Natural killer cell treated with Interleukin-12 subunit alpha and Interleukin-12 subunit beta and Interleukin-15 and Interleukin-18, amount 100 ng/mL, for 72 hours (primary cell): ENCODE data around the gene OR2M7. TPM values are rescaled to one million over a fixed set of nuclear protein-coding genes. Genes with fewer than 3 reads are reported as not detected.

Experiments
- total RNA-seq, 2 donors: library from RNA; stranded (reverse); gene quantifications; one replicate each; pipeline ENCODE4 v1.2.3, GENCODE V29; 2022

The OR2M7 gene
- total RNA-seq, 2 donors from 2014 or later = not detected

Other genes with a start within 250 kb of the OR2M7 start
- gene OR2L13, start 229.4 kb downstream of the OR2M7 start, total RNA-seq = not detected
- not detected for gene OR2M5, start 179.4 kb downstream of the OR2M7 start, total RNA-seq
- not detected for gene OR2M2, start 149.7 kb downstream of the OR2M7 start, total RNA-seq
- gene OR2M3, start 127.3 kb downstream of the OR2M7 start, total RNA-seq = not detected
- not detected for gene OR2M4, start 93.2 kb downstream of the OR2M7 start, total RNA-seq
- gene OR2T33, start 46.6 kb downstream of the OR2M7 start, total RNA-seq = not detected
- gene OR2T12, start 21.1 kb downstream of the OR2M7 start, total RNA-seq = not detected
- gene OR14C36, start 24.2 kb upstream of the OR2M7 start, total RNA-seq = not detected
- gene OR2T4, start 37.1 kb upstream of the OR2M7 start, total RNA-seq = not detected
- not detected for gene OR2T6, start 51.2 kb upstream of the OR2M7 start, total RNA-seq
- gene OR2T1, start 78.5 kb upstream of the OR2M7 start, total RNA-seq = not detected
- not detected for gene OR2T2, start 121.1 kb upstream of the OR2M7 start, total RNA-seq
- under 1 TPM in 1 of 2 donors, not detected in 1; 0.47 TPM for gene OR2T3, start 148.8 kb upstream of the OR2M7 start, total RNA-seq
- gene OR2T5, start 164.0 kb upstream of the OR2M7 start, total RNA-seq = not detected
- not detected for gene OR2G6, start 183.5 kb upstream of the OR2M7 start, total RNA-seq
- gene OR2T29, start 238.2 kb upstream of the OR2M7 start, total RNA-seq = not detected